ENCODE measurements around the gene TPGS2.

TPGS2 gene

GRCh38 chr18:36813101-36813775 is 15.6 kb downstream of the TPGS2 start:
- H3K4me3 ChIP-seq (ENCODE audit: low read depth, low read length): no peak overlapping the region
- no peak for DNase-seq (ENCODE audit: low read depth)
- no peak for TF ChIP-seq MAX (IDR thresholded peaks at IDR 0.05; ENCODE audit: low read depth, low read length)
- no peak for TF ChIP-seq POLR2A (IDR thresholded peaks at IDR 0.05; ENCODE audit: extremely low read depth, insufficient read length)
- TF ChIP-seq MYC (IDR thresholded peaks at IDR 0.05; ENCODE audit: low read depth, low read length): no peak
- no peak for TF ChIP-seq CTCF (IDR thresholded peaks at IDR 0.05; ENCODE audit: low read depth, low read length)

GRCh38 chr18:36812678-36813077 is 16.1 kb downstream of the TPGS2 start:
- H3K4me3 ChIP-seq (ENCODE audit: low read depth, low read length): no peak overlapping the region
- no peak for DNase-seq (ENCODE audit: low read depth)
- TF ChIP-seq POLR2A (IDR thresholded peaks at IDR 0.05; ENCODE audit: extremely low read depth, insufficient read length) (no peak), MAX (IDR thresholded peaks at IDR 0.05; ENCODE audit: low read depth, low read length) (no peak), CTCF (IDR thresholded peaks at IDR 0.05; ENCODE audit: low read depth, low read length) (no peak), MYC (IDR thresholded peaks at IDR 0.05; ENCODE audit: low read depth, low read length) (no peak)

- no peak for DNase-seq (ENCODE audit: low read depth)
- H3K4me3 ChIP-seq (ENCODE audit: low read depth, low read length): no peak overlapping the region
- TF ChIP-seq MAX (IDR thresholded peaks at IDR 0.05; ENCODE audit: low read depth, low read length) (no peak), CTCF (IDR thresholded peaks at IDR 0.05; ENCODE audit: low read depth, low read length) (no peak), POLR2A (IDR thresholded peaks at IDR 0.05; ENCODE audit: extremely low read depth, insufficient read length) (no peak)
These were observed 16.8 kb downstream of the TPGS2 start for GRCh38 chr18:36811955-36812354.

GRCh38 chr18:36811430-36811829 is 17.4 kb downstream of the TPGS2 start:
- TF ChIP-seq POLR2A (IDR thresholded peaks at IDR 0.05; ENCODE audit: extremely low read depth, insufficient read length) (no peak), MYC (IDR thresholded peaks at IDR 0.05; ENCODE audit: low read depth, low read length) (no peak), MAX (IDR thresholded peaks at IDR 0.05; ENCODE audit: low read depth, low read length) (no peak), CTCF (IDR thresholded peaks at IDR 0.05; ENCODE audit: low read depth, low read length) (no peak)
- no peak for DNase-seq (ENCODE audit: low read depth)
- H3K4me3 ChIP-seq (ENCODE audit: low read depth, low read length): no peak overlapping the region

- TF ChIP-seq POLR2A (IDR thresholded peaks at IDR 0.05; ENCODE audit: extremely low read depth, insufficient read length) (no peak), CTCF (IDR thresholded peaks at IDR 0.05; ENCODE audit: low read depth, low read length) (peak; percentile 68)
- peak; percentile 72 for DNase-seq (ENCODE audit: low read depth)
- H3K4me3 ChIP-seq (ENCODE audit: low read depth, low read length): no peak overlapping the region
These were observed 19.0 kb downstream of the TPGS2 start for GRCh38 chr18:36809590-36810381.
